Stimulated activated CD4-positive, alpha-beta T cell treated with anti-CD3 and anti-CD28 coated beads, Interleukin-4, amount 100 ng/mL, for 24 hours (primary cell): ENCODE data around the gene PROK1.

ENCODE experiments used
- DNase-seq: peaks from one replicate; pipeline ENCODE4 v3.0.0-alpha.2; 2020

Gene PROK1

GRCh38 chr1:110466646-110467280, 15.8 kb downstream of the PROK1 start:
- no peak for DNase-seq

DNA sequence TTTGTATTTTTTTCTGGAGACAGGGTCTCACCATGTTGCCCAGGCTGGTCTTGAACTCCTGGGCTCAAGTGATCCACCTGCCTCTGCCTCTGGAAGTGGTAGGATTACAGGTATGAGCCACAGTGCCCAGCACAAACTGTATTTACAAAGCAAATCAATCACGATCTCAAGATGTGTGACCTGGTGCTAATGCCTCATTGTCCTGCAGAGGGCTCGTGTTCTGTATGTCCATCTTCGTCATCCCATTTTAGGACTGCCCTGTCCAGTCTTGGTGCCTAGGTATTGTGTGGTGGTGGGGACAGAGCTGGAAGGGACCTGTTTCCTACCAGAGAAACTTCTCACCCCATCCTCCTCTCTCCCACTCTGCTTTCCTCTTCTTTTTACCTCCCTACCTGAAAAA, 20.2 kb downstream of the PROK1 start:
- no peak for DNase-seq

- DNase-seq, result no peak
Measured at GRCh38 chr1:110472546-110472945, 21.6 kb downstream of the PROK1 start.

DNA sequence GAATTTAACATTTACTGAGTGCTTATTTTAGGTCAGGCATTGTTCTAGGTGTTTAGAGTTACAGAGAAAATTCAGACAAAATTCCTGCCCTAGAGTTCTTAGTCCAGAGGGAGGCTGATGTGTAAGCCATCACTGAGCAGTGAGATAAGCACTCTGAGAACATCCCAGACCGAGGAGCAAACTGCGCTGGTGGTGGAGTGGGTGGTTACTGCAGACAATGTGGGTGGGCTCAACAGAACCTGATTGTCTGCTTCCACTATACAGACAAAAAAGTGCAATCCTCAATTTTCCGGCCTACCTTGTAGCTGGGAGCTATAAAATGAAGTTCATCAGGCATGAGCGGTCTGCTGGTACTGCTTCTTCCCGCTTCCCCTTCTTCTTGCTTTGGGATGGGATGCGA, 23.5 kb downstream of the PROK1 start:
- DNase-seq, result no peak

DNA sequence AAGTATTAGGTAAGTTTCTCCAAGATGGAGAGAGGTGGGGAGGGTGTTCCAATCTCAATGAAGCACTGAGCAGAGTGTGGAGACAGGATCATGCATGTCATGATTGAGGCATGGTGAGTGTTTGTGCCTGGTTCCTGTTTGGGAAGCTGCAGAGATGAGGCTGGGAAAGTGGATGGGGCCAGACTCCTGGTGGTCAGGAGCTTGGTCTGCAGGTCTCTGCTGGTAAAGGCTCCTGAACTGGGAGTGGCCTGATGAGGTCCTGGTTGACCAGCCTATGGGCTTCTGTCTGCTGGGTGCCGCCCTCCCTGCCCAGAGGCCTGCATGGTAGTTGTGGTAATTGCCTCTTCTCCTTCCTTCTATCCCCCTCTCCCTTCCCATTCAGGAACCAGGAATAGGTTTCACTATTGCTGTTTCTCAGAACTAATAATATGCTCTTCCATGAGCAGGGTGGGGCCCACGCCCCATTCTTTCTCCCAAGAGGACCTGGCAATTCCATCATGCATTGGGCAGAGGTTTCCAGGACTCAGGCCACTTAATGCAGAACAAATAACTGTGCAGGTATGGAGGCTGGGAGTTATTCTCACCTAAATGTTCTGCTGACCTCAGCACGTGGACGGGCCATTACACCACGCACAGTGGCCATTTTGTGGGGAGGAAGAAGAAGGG, 24.5 kb downstream of the PROK1 start:
- DNase-seq, result no peak

GRCh38 chr1:110476028-110476765, 25.2 kb downstream of the PROK1 start:
- DNase-seq, result no peak

DNA sequence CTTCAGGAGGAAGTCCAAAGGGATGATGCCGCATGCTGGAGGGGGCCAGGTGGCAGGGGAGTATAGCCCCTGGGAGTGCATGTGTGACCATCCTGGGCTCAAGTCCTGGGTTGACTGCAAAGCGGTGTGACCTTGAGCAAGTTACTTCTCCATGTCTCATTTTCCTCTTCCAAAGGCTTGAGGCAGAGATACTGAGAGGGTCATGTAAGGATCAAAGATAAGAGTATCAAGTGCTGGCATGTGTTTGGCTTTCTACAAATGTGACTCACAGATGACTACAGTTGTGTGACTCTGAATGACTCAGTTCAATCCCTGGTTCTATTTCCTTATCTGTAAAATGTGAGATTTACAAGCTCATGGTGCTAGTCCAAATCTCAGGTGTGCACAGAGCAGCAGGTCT, 26.1 kb downstream of the PROK1 start:
- no peak for DNase-seq

GRCh38 chr1:110477445-110477957, 26.6 kb downstream of the PROK1 start:
- no peak for DNase-seq

GRCh38 chr1:110477967-110478640, 27.2 kb downstream of the PROK1 start:
- DNase-seq, result no peak

GRCh38 chr1:110478886-110479285, 27.9 kb downstream of the PROK1 start:
- DNase-seq, result no peak

DNA sequence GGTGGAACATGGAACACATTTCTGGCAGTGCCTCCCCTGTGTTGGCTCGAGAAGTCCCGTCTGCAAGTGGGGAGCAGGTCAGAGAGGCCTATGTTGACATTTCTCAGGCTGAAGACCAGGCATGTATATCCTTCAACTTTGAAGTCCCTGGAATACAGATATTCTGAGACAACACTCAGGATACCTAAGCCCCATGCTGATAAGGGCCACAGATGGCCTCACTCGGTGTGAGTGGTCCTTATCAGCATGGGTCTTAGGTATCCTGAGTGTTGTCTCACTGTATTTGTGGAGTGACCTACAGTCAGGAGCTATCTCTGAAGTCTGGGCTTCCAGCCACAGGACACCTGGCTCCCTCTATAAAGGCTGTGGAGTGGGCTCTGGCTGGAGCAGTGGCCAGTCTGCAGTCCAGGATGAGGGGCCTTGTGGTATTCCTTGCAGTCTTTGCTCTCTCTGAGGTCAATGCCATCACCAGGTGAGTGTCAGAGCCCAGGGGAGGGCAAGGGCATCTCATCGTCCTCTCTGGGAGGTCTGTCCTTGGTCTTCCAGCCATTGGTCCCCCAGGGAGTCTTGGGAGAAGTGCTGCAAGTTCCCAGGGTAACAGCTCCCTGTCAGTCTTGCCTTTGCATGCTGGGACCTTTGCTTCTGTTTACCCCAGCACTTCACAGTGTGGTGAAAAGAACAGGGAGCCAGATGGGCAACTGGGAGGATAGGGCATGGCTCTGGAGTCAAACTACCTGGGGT, 29.6 kb downstream of the PROK1 start:
- DNase-seq, result no peak

GRCh38 chr1:110481968-110482623, 31.1 kb downstream of the PROK1 start:
- no peak for DNase-seq

DNA sequence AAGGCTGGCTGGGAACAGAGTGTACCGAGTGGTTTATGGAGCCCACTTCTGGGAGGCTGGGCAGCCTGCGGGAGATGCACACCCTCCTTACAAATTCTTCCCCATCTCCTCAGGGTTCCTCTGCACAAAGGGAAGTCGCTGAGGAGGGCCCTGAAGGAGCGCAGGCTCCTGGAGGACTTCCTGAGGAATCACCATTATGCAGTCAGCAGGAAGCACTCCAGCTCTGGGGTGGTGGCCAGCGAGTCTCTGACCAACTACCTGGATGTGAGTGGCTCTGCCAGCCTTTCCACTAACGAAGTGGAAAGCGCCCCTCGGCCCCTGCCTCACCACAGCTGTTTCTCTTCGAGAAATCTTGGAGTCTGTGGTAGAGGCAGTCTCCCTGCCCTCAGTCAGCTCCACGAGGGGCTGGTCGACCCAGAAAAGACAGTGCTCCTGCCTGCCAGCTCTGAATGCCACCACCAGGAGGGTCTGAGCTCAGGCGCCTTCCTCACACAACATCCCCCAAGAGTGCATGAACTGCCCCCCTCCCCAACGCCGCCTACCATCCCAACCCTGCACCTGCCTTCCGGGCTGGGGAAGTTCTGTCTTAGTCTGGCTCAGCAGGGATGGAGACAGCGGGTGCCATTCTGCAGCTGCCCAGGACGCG, 31.8 kb downstream of the PROK1 start:
- DNase-seq, result no peak

DNA sequence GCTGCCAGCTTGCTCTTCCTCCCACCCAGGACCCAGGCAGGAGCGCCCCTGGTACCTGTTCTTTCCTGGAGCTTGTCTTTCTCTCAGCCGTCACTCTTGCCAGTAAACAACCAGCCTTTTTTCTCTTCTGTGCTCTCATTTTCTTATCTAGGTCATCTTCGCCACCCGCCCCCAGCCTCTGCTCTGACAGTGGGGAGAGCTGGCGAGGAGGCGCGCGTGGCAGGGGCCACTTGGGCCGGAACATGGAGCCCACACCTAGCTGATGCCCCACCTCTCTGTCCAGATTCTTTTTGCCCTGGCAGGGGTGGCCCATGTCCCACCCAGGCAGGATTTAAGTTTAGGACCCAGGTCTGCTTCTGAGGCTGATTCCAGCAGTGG, 32.3 kb downstream of the PROK1 start:
- no peak for DNase-seq

DNA sequence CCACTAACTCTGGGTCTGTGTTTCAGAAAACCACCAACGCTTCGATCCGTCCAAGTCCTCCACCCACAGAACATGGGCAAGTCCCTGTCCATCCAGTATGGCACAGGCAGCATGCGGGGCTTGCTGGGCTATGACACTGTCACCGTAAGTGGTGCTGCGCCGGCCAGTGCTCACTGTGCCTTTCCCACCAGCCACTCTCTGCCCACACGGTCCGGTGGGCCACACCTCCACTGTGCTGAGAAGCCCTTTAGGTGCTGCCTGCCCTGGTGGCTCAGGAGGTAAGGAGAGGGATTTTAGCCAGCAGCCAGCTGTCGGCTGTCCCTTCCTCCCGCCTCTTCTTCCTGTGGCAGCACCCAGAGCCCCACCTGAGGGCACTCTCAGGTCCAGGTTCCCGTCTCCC, 33.9 kb downstream of the PROK1 start:
- no peak for DNase-seq

DNA sequence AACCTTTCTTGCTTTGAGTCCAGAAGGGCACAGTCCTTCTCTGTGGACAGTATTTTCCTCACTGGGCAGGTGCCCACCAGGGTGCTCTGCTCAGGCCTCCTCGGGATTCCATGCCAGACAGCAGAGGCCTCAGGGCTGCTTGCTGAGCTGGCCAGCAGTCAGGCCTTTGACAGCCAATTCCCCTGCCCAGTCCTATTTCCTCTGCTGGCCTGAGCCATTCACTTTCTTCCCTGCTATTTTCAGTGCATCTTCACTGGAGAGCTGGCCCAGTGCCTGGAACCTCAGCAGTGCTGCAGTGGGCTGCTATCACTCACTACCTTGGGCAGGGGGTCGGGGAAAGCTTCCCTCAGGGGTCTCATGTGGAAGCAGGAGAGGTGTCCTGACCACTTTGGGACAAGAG, 34.8 kb downstream of the PROK1 start:
- DNase-seq, result no peak

DNA sequence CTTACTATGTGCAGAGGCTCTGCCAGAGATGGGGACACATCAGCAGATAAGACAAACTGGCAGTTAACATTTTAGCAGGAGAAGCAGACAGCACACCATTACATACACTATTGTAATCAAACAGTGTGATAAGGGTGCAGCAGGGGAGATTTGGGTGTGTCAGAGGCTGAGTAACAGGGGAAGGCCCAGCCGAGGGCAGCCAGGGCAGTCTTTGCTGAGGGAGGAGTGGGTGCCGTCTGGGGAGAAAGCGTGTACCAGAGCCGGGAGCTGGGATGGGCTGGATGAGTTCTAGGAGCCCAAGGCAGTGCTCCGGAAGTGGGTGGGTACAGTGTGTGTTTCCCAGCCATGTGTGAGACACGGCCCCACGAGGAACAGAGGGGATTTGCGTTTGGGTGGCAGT, 36.8 kb downstream of the PROK1 start:
- no peak for DNase-seq

GRCh38 chr1:110488161-110488560, 37.2 kb downstream of the PROK1 start:
- DNase-seq, result no peak

GRCh38 chr1:110488867-110489266, 37.9 kb downstream of the PROK1 start:
- no peak for DNase-seq

DNA sequence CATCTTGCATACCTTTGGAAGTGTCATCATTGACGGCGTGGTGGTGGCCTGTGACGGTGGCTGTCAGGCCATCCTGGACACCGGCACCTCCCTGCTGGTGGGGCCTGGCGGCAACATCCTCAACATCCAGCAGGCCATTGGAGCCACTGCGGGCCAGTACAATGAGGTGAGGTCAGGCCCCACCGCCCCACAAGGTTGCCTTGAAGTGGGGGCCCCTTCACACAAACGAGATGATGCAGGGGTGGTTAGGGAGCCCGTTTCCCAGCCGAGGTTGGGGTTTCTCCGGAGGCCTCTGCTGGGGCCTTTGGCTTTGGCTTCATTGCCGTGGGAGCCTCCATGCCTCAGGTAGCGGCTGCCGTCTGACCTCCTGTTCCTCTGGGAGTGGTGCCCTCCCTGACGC, 38.5 kb downstream of the PROK1 start:
- no peak for DNase-seq

GRCh38 chr1:110489973-110490542, 39.1 kb downstream of the PROK1 start:
- DNase-seq, result no peak
